Naive B cell (primary cell): ENCODE data around the gene ACP7. TPM values are rescaled to one million over a fixed set of nuclear protein-coding genes. Genes with fewer than 3 reads are reported as not detected.
"Not testable (repeated sequence)": the region's sequence is repeated elsewhere in the genome, so short reads cannot be mapped to it uniquely, and the experiment has no call there.

Experiments used
- ATAC-seq, 2 donors: fragments of 150-1000 bp; cut with Tn5 transposase; 2 replicates each; pipeline ENCODE4 v1.10.0; 2021; ENCODE audit warnings: low read depth in 2 of 2, mild to moderate bottlenecking in 2 of 2, moderate library complexity in 2 of 2
- DNase-seq: peaks from one replicate; pipeline ENCODE4 v3.0.0; 2022
- H3K27ac Mint-ChIP-seq, 6 donors: one replicate each; pipeline ENCODE4 v1.8.0; 2020 to 2022; ENCODE audit warnings: mild to moderate bottlenecking in 6 of 6, mixed read lengths in 6 of 6, moderate library complexity in 5 of 6, inconsistent platforms in 2 of 6
- H3K27me3 Mint-ChIP-seq, 3 donors: one replicate each; pipeline ENCODE4 v1.8.0; 2021 to 2022; ENCODE audit warnings: mixed read lengths in 3 of 3, mild to moderate bottlenecking in 1 of 3
- H3K36me3 Mint-ChIP-seq, 2 donors: one replicate each; pipeline ENCODE4 v1.8.0; 2020 to 2022; ENCODE audit warnings: mixed read lengths in 2 of 2, inconsistent platforms in 1 of 2, mild to moderate bottlenecking in 1 of 2
- H3K4me1 Mint-ChIP-seq, 3 donors: one replicate each; pipeline ENCODE4 v1.8.0; 2020 to 2022; ENCODE audit warnings: mixed read lengths in 3 of 3, inconsistent platforms in 1 of 3, mild to moderate bottlenecking in 1 of 3, moderate library complexity in 1 of 3
- H3K4me3 Mint-ChIP-seq, 8 donors: one replicate each; pipeline ENCODE4 v1.8.0; 2020 to 2022; ENCODE audit warnings: mild to moderate bottlenecking in 8 of 8, mixed read lengths in 8 of 8, moderate library complexity in 8 of 8, inconsistent platforms in 2 of 8
- H3K9me3 Mint-ChIP-seq, 7 donors: one replicate each; pipeline ENCODE4 v1.8.0; 2020 to 2022; ENCODE audit warnings: mixed read lengths in 7 of 7, mild to moderate bottlenecking in 5 of 7, inconsistent platforms in 2 of 7, moderate library complexity in 1 of 7
- polyA plus RNA-seq, 6 donors: library from polyadenylated mRNA; unstranded; fragments of 300-500 nt; fragmentation: Illumina TruSeq; gene quantifications; one replicate each; pipeline ENCODE4 v1.2.3, GENCODE V29; 2021; ENCODE audit warnings: low read depth in 6 of 6

The ACP7 gene
- polyA plus RNA-seq, 6 donors from 2014 or later = not detected

DNA sequence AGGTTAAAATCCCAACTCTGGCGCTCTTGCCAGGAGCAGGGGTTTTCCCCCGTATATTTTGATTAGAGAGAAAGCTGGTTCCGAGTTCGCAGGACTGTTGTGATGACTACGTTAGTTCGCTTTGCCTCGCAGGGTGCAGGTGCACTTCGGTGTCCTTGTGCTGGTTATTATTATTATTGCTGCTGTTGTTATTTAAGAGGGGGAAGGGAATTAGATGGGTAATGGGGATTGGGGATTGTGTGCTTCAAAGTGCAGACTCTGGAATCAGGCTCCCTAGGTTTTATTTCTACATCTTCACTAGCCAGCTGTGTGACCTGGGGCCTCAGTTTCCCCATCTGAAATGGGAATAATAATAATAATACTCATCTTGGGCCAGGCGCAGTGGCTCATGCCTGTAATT lies 15.2 kb downstream of the ACP7 start:
- Mint-ChIP-seq H3K36me3 (peaks cover 0 to 8% of the 10 kb centered on the region in 2 donors), H3K4me1 (no peaks in the 10 kb centered on the region), H3K27me3 (peaks cover 36 to 65% (median 44%) of the 10 kb centered on the region in 3 donors), H3K4me3 (peak overlapping the region in 1 of 8 donors; percentile 29), H3K27ac (no peak overlapping the region), H3K9me3 (no peaks in the 10 kb centered on the region)
- ATAC-seq = no peak
- DNase-seq = no peak

GRCh38 chr19:39100500-39101166 lies 16.5 kb downstream of the ACP7 start:
- ATAC-seq (no peak), DNase-seq (no peak)
- H3K27me3 Mint-ChIP-seq = peaks cover 36 to 52% (median 40%) of the 10 kb centered on the region in 3 donors
- no peaks in the 10 kb centered on the region for H3K9me3 Mint-ChIP-seq
- H3K4me1 Mint-ChIP-seq = no peaks in the 10 kb centered on the region
- no peak overlapping the region for H3K4me3 Mint-ChIP-seq
- no peak overlapping the region for H3K27ac Mint-ChIP-seq
- H3K36me3 Mint-ChIP-seq = peaks cover 0 to 8% of the 10 kb centered on the region in 2 donors

DNA sequence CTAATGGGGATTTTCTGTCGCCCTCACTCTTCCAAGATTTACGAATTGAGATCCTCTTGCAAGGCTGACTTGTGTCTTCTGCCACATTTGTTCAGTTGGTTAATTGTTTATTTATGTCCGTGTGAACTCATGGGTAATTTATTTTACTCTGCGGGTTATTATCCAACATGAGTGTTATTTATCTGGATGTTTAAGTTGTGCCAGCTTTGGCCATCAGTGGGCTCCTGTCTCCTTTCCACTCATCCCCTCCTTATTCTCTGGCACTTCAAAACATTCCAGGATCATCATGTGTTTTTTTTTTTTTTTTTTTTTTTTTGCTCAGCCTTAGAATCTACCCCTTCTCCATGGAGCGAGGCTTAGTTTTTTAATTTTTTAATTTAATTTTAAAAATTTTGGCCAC lies 19.0 kb downstream of the ACP7 start:
- Mint-ChIP-seq H3K36me3 (no peaks in the 10 kb centered on the region), H3K9me3 (no peaks in the 10 kb centered on the region), H3K4me3 (no peak overlapping the region), H3K27me3 (peaks cover 21 to 29% (median 27%) of the 10 kb centered on the region in 3 donors), H3K27ac (no peak overlapping the region), H3K4me1 (no peaks in the 10 kb centered on the region)
- DNase-seq (no peak), ATAC-seq (no peak)

- no peaks in the 10 kb centered on the region for H3K36me3 Mint-ChIP-seq
- peaks cover 11 to 28% (median 16%) of the 10 kb centered on the region in 3 donors for H3K27me3 Mint-ChIP-seq
- ATAC-seq = no peak
- no peak overlapping the region for H3K27ac Mint-ChIP-seq
- DNase-seq = no peak
- H3K4me1 Mint-ChIP-seq = no peaks in the 10 kb centered on the region
- H3K9me3 Mint-ChIP-seq = no peaks in the 10 kb centered on the region
- H3K4me3 Mint-ChIP-seq = no peak overlapping the region
These were observed 20.0 kb downstream of the ACP7 start for GRCh38 chr19:39104186-39104596.

- ATAC-seq (no peak), DNase-seq (no peak)
- Mint-ChIP-seq H3K36me3 (no peaks in the 10 kb centered on the region), H3K9me3 (no peaks in the 10 kb centered on the region), H3K27ac (no peak overlapping the region), H3K27me3 (peaks cover 8 to 20% (median 8%) of the 10 kb centered on the region in 3 donors), H3K4me3 (no peak overlapping the region), H3K4me1 (peaks cover 0 to 4% (median 3%) of the 10 kb centered on the region in 3 donors)
These were observed 22.0 kb downstream of the ACP7 start for GRCh38 chr19:39106194-39106593.

GRCh38 chr19:39109641-39110040 lies 25.5 kb downstream of the ACP7 start:
- Mint-ChIP-seq H3K27me3 (peaks cover 13 to 32% (median 30%) of the 10 kb centered on the region in 3 donors), H3K27ac (no peak overlapping the region), H3K4me1 (peaks cover 0 to 4% (median 3%) of the 10 kb centered on the region in 3 donors), H3K36me3 (no peaks in the 10 kb centered on the region), H3K9me3 (no peaks in the 10 kb centered on the region), H3K4me3 (no peak overlapping the region)
- no peak for DNase-seq
- no peak for ATAC-seq

GRCh38 chr19:39110263-39110967 lies 26.2 kb downstream of the ACP7 start:
- Mint-ChIP-seq H3K27ac (no peak overlapping the region), H3K27me3 (peaks cover 10 to 32% (median 30%) of the 10 kb centered on the region in 3 donors), H3K36me3 (no peaks in the 10 kb centered on the region), H3K4me1 (peaks cover 0 to 4% (median 3%) of the 10 kb centered on the region in 3 donors), H3K4me3 (no peak overlapping the region), H3K9me3 (no peaks in the 10 kb centered on the region)
- ATAC-seq (peak; percentile 77 to 86), DNase-seq (peak; percentile 62)

- DNase-seq = no peak
- no peaks in the 10 kb centered on the region for H3K36me3 Mint-ChIP-seq
These were observed 27.5 kb downstream of the ACP7 start for GRCh38 chr19:39111593-39112199.

DNA sequence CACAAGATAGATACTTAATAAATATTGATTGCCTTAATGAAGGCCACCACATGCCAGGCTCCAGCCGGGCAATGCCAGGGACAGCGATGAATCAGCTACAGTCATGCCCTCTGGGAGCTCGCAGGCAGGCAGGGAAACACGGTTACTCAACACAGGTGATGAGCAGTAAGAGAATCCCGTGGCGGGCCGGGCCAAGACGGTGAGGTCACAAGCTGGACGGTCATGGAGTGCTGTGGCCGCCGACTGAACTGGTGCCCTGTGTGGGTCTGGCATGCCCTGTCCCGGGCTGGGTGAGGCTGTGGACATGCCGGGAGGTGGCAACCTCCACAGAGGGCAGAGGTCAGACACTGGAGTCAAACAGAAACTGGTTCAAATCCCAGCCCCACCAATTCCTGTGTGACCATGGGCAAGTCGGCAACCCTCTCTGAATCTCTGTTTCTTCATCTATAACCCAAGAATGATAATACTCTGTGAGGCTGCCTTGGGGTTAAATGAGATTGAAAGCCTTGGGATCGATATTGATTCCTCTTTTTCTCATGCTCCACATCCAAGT lies 28.2 kb downstream of the ACP7 start:
- ATAC-seq (no peak), DNase-seq (no peak)
- Mint-ChIP-seq H3K27ac (no peak overlapping the region), H3K36me3 (no peaks in the 10 kb centered on the region), H3K4me3 (no peak overlapping the region), H3K9me3 (no peaks in the 10 kb centered on the region), H3K27me3 (peaks cover 0 to 32% (median 30%) of the 10 kb centered on the region in 3 donors), H3K4me1 (peaks cover 0 to 4% (median 3%) of the 10 kb centered on the region in 3 donors)

More at GRCh38 chr19:39111593-39112199, 27.5 kb downstream of the ACP7 start:
- ATAC-seq = no peak
- H3K27me3 Mint-ChIP-seq = peaks cover 0 to 32% (median 30%) of the 10 kb centered on the region in 3 donors
- no peaks in the 10 kb centered on the region for H3K9me3 Mint-ChIP-seq
- H3K4me1 Mint-ChIP-seq = peaks cover 0 to 4% (median 3%) of the 10 kb centered on the region in 3 donors
- H3K4me3 Mint-ChIP-seq = no peak overlapping the region
- no peak overlapping the region for H3K27ac Mint-ChIP-seq

DNA sequence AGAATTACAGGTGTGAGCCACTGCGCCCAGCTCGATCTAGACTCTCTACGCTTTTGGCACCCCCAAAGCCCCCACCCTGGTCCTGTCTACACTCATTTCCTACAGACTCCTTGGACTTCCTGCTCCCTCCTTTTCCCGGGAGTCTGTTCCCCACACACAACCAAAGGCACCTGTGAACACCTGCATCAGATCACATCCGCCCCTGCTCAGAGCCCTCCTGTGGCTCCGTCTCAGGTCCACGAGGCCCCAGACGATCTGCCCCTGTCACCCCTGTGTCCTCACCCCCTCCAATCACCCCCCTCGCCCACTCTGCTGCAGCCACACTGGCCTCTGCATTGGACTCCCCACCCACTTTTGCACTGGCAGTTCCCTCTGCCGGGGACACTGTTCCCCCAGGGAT lies 29.0 kb downstream of the ACP7 start:
- H3K36me3 Mint-ChIP-seq = no peaks in the 10 kb centered on the region
- H3K27me3 Mint-ChIP-seq = peaks cover 0 to 32% (median 30%) of the 10 kb centered on the region in 3 donors
- no peak overlapping the region for H3K27ac Mint-ChIP-seq
- H3K4me1 Mint-ChIP-seq = peaks cover 0 to 4% (median 3%) of the 10 kb centered on the region in 3 donors
- H3K4me3 Mint-ChIP-seq = no peak overlapping the region
- DNase-seq = no peak
- H3K9me3 Mint-ChIP-seq = no peaks in the 10 kb centered on the region
- no peak for ATAC-seq

GRCh38 chr19:39115105-39115847 lies 31.1 kb downstream of the ACP7 start:
- H3K27ac Mint-ChIP-seq = peak overlapping the region in 1 of 6 donors; percentile 74
- no peaks in the 10 kb centered on the region for H3K36me3 Mint-ChIP-seq
- no peak overlapping the region for H3K4me3 Mint-ChIP-seq
- H3K4me1 Mint-ChIP-seq = peaks cover 0 to 4% (median 3%) of the 10 kb centered on the region in 3 donors
- H3K27me3 Mint-ChIP-seq = peaks cover 0 to 31% (median 30%) of the 10 kb centered on the region in 3 donors
- ATAC-seq (no peak), DNase-seq (no peak)
- no peaks in the 10 kb centered on the region for H3K9me3 Mint-ChIP-seq

DNA sequence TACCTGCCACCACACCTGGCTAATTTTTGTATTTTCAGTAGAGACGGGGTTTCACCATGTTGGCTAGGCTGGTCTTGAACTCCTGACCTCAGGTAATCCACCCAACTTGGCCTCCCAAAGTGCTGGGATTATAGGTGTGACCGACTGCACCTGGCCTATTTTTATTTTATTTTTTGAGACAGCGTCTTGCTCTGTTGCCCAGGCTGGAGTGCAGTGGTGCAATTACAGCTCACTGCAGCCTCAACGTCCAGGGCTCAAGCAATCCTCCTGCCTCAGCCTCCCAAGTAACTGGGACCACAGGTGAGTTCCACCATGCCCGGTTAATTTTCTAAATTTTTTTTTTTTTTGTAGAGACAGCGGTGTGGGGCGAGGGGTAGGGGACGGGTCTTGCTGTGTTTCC lies 32.9 kb downstream of the ACP7 start:
- not testable (repeated sequence) for DNase-seq, H3K27ac Mint-ChIP-seq, H3K9me3 Mint-ChIP-seq, H3K36me3 Mint-ChIP-seq, H3K4me1 Mint-ChIP-seq, ATAC-seq, H3K4me3 Mint-ChIP-seq
- H3K27me3 Mint-ChIP-seq = peaks cover 0 to 26% (median 26%) of the 10 kb centered on the region in 3 donors

GRCh38 chr19:39119830-39120229 lies 35.7 kb downstream of the ACP7 start:
- H3K27ac Mint-ChIP-seq = no peak overlapping the region
- no peaks in the 10 kb centered on the region for H3K9me3 Mint-ChIP-seq
- ATAC-seq (no peak), DNase-seq (no peak)
- peaks cover 6 to 16% (median 7%) of the 10 kb centered on the region in 3 donors for H3K4me1 Mint-ChIP-seq
- H3K36me3 Mint-ChIP-seq = no peaks in the 10 kb centered on the region
- no peak overlapping the region for H3K4me3 Mint-ChIP-seq
- H3K27me3 Mint-ChIP-seq = peaks cover 0 to 9% (median 7%) of the 10 kb centered on the region in 3 donors
